H1 (cell line): ENCODE measurements around the gene RNF125. TPM values are rescaled to one million over a fixed set of nuclear protein-coding genes. Genes with fewer than 3 reads are reported as not detected.

ENCODE experiments used
- CTCF ChIA-PET: fragments of 300-600 bp; sonication (Branson Sonifier 250); formaldehyde crosslinking; loops from one replicate; lab custom pipeline; 2021; ENCODE audit not compliant: partially characterized antibody; lab: Charles Lee
- POLR2A ChIA-PET: fragments of 300-600 bp; sonication (Branson Sonifier 250); formaldehyde crosslinking; loops from one replicate; lab custom pipeline; 2021; ENCODE audit warnings: inconsistent platforms; ENCODE audit not compliant: partially characterized antibody; lab: Charles Lee
- DNase-seq, 2 experiments: peaks; one replicate each; pipeline versions ENCODE4 v3.0.0 to v3.0.0-alpha.2; 2010 to 2022; ENCODE audit warnings: low spot score in 2 of 2, low read depth in 1 of 2, mixed read lengths in 1 of 2
- FAIRE-seq: peaks from 2 replicates; lab custom pipeline; 2011; peaks lifted over from hg19 to GRCh38; lab: Jason Lieb, UNC
- H2AFZ ChIP-seq: 2 replicates; pipeline ENCODE4 v1.8.1; 2012; ENCODE audit warnings: low read length, inconsistent platforms
- H2AK5ac ChIP-seq: 2 replicates; pipeline ENCODE4 v1.6.1; 2013; ENCODE audit warnings: low read depth, low read length
- H2BK120ac ChIP-seq: replicated peaks from 2 replicates; pipeline ENCODE3; 2013; ENCODE audit warnings: low read depth, low read length, inconsistent platforms
- H2BK12ac ChIP-seq: 2 replicates; pipeline ENCODE4 v1.6.1; 2013; ENCODE audit warnings: low read depth, low read length
- H2BK15ac ChIP-seq: 2 replicates; pipeline ENCODE4 v1.6.1; 2013; ENCODE audit warnings: low read length
- H2BK20ac ChIP-seq: 2 replicates; pipeline ENCODE4 v1.6.1; 2013; ENCODE audit warnings: low read length
- H2BK5ac ChIP-seq: 2 replicates; pipeline ENCODE4 v1.6.1; 2013; ENCODE audit warnings: low read depth, low read length
- H3K14ac ChIP-seq: 2 replicates; pipeline ENCODE4 v1.6.1; 2013; ENCODE audit warnings: inconsistent platforms; ENCODE audit not compliant: insufficient read length
- H3K18ac ChIP-seq: 2 replicates; pipeline ENCODE4 v1.6.1; 2013; ENCODE audit warnings: low read length; ENCODE audit errors: extremely low read depth
- H3K23ac ChIP-seq: 2 replicates; pipeline ENCODE4 v1.6.1; 2013; ENCODE audit warnings: inconsistent platforms; ENCODE audit not compliant: insufficient read length
- H3K23me2 ChIP-seq: 2 replicates; pipeline ENCODE4 v1.6.1; 2013; ENCODE audit warnings: low read depth, low read length
- H3K27ac ChIP-seq: 2 replicates; pipeline ENCODE4 v1.6.1; 2011; ENCODE audit warnings: low read depth, low read length, inconsistent platforms
- H3K27me3 ChIP-seq, 4 experiments: replicated peaks in 1 of 4; 1 replicate in 1 of 4; 2 replicates in 3 of 4; pipeline versions ENCODE4 v1.6.1 to v1.8.1; 2011 to 2013; ENCODE audit warnings: low read length in 3 of 4, mild to moderate bottlenecking in 3 of 4, inconsistent platforms in 2 of 4, mixed read lengths in 2 of 4, moderate library complexity in 1 of 4; ENCODE audit not compliant: control insufficient read depth in 3 of 4, insufficient read depth in 3 of 4; ENCODE audit errors: extremely low read depth in 1 of 4
- H3K36me3 ChIP-seq, 4 experiments: 2 replicates each; pipeline versions ENCODE4 v1.6.1 to v1.8.1; 2011 to 2013; ENCODE audit warnings: mild to moderate bottlenecking in 4 of 4, low read length in 3 of 4, moderate library complexity in 2 of 4, control low read depth in 1 of 4, inconsistent platforms in 1 of 4; ENCODE audit not compliant: insufficient read depth in 4 of 4, control insufficient read depth in 2 of 4
- H3K4ac ChIP-seq: replicated peaks from 2 replicates; pipeline ENCODE3; 2013; ENCODE audit warnings: low read length, low read depth, mixed read lengths, inconsistent platforms; ENCODE audit not compliant: insufficient read length
- H3K4me1 ChIP-seq, 4 experiments: replicated peaks in 1 of 4; 1 replicate in 1 of 4; 2 replicates in 3 of 4; pipeline versions ENCODE4 v1.6.1 to v1.8.1; 2011 to 2013; ENCODE audit warnings: low read length in 3 of 4, inconsistent platforms in 2 of 4, mixed read lengths in 1 of 4; ENCODE audit not compliant: insufficient read depth in 4 of 4, control insufficient read depth in 3 of 4
- H3K4me2 ChIP-seq, 2 experiments: 2 replicates each; pipeline versions ENCODE4 v1.6.1 to v1.8.1; 2011 to 2013; ENCODE audit warnings: low read depth in 2 of 2, low read length in 2 of 2, control low read depth in 1 of 2, inconsistent platforms in 1 of 2, mild to moderate bottlenecking in 1 of 2; ENCODE audit not compliant: insufficient read depth in 1 of 2
- H3K4me3 ChIP-seq, 4 experiments: fragments of 200-600, 300-600 bp in 1 of 4; sonication (generic), shearing (Covaris generic), sonication (Bioruptor Twin) in 1 of 4; 2 replicates each; pipeline versions ENCODE4 v1.5.1 to v1.8.1; 2011 to 2016; ENCODE audit warnings: low read length in 4 of 4, low read depth in 3 of 4, control low read depth in 2 of 4, inconsistent platforms in 2 of 4, mild to moderate bottlenecking in 2 of 4, mixed read lengths in 1 of 4, moderate library complexity in 1 of 4; ENCODE audit not compliant: insufficient read depth in 2 of 4; ENCODE audit errors: extremely low read depth in 1 of 4
- H3K56ac ChIP-seq: replicated peaks from 2 replicates; pipeline ENCODE3; 2013; ENCODE audit warnings: low read depth, mild to moderate bottlenecking, mixed read lengths, low read length, inconsistent platforms; ENCODE audit not compliant: insufficient read length
- H3K79me1 ChIP-seq: 2 replicates; pipeline ENCODE4 v1.6.1; 2013; ENCODE audit warnings: low read depth, low read length, control low read depth
- H3K79me2 ChIP-seq, 2 experiments: 2 replicates each; pipeline versions ENCODE4 v1.6.1 to v1.8.1; 2012 to 2013; ENCODE audit warnings: low read length in 2 of 2, mild to moderate bottlenecking in 2 of 2, inconsistent platforms in 1 of 2; ENCODE audit not compliant: insufficient read depth in 2 of 2, control insufficient read depth in 1 of 2
- H3K9ac ChIP-seq, 4 experiments: replicated peaks in 1 of 4; 1 replicate in 1 of 4; 2 replicates in 3 of 4; pipeline versions ENCODE4 v1.6.1 to v1.8.1; 2011 to 2013; ENCODE audit warnings: low read depth in 3 of 4, low read length in 3 of 4, control low read depth in 2 of 4, mild to moderate bottlenecking in 2 of 4, moderate library complexity in 2 of 4, inconsistent platforms in 1 of 4; ENCODE audit errors: extremely low read depth in 1 of 4
- H3K9me3 ChIP-seq, 2 experiments: 2 replicates each; pipeline versions ENCODE4 v1.6.1 to v1.8.1; 2012 to 2013; ENCODE audit warnings: mild to moderate bottlenecking in 2 of 2, moderate library complexity in 2 of 2, control low read depth in 1 of 2, inconsistent platforms in 1 of 2, low read depth in 1 of 2, low read length in 1 of 2, mixed read lengths in 1 of 2; ENCODE audit not compliant: insufficient read depth in 2 of 2
- H4K20me1 ChIP-seq, 2 experiments: replicated peaks in 1 of 2; 2 replicates each; pipeline versions ENCODE3 to v1.8.1; 2011 to 2013; ENCODE audit warnings: inconsistent platforms in 2 of 2, low read length in 2 of 2, mild to moderate bottlenecking in 1 of 2; ENCODE audit not compliant: insufficient read depth in 2 of 2, control insufficient read depth in 1 of 2
- H4K5ac ChIP-seq: 2 replicates; pipeline ENCODE4 v1.6.1; 2013; ENCODE audit warnings: low read length, low read depth, mixed read lengths, inconsistent platforms; ENCODE audit not compliant: insufficient read length
- H4K8ac ChIP-seq: 2 replicates; pipeline ENCODE4 v1.8.0; 2013; ENCODE audit warnings: mild to moderate bottlenecking, moderate library complexity, low read length, inconsistent platforms; ENCODE audit not compliant: insufficient read depth; ENCODE audit errors: extremely low read depth
- H4K91ac ChIP-seq: replicated peaks from 2 replicates; pipeline ENCODE3; 2013; ENCODE audit warnings: low read length, mixed read lengths, inconsistent platforms; ENCODE audit not compliant: insufficient read length
- KDM4A ChIP-seq: IDR thresholded peaks from one replicate; pipeline ENCODE4 v1.7.1; 2012; ENCODE audit warnings: low read depth, mild to moderate bottlenecking, moderate library complexity, low read length, inconsistent platforms; ENCODE audit not compliant: severe bottlenecking
- POLR2AphosphoS5 ChIP-seq: IDR thresholded peaks from 2 replicates; pipeline ENCODE4 v1.6.1; 2011; ENCODE audit warnings: low read depth, low read length
- USF2 ChIP-seq: IDR thresholded peaks from 2 replicates; pipeline ENCODE4 v1.6.1; 2011; ENCODE audit warnings: low read length, improper control_type of control experiment
- WGBS, 2 experiments: shearing (Covaris generic) in 1 of 2; methylation state at CpG; one replicate each; pipeline versions ENCODE4 v1.1.6 to v1.1.7; 2013 to 2015; ENCODE audit warnings: low lambda C conversion rate in 2 of 2, mixed read lengths in 2 of 2, inconsistent platforms in 1 of 2, low coverage in 1 of 2, missing lambda C conversion rate in 1 of 2; ENCODE audit not compliant: insufficient replicate concordance in 2 of 2, insufficient coverage in 1 of 2, insufficient read length in 1 of 2; ENCODE audit errors: extremely low coverage in 1 of 2, missing lambda C conversion rate in 1 of 2; 5-methylcytosine and 5-hydroxymethylcytosine counted together
- polyA plus RNA-seq, 7 experiments: library from polyadenylated mRNA; depleted of rRNA in 3 of 7; stranded (reverse) in 5 of 7; unstranded in 2 of 7; fragments of >200 nt in 5 of 7; fragments of 200-250 nt in 2 of 7; gene quantifications; 1 replicate in 5 of 7; 2 replicates in 1 of 7; 4 replicates in 1 of 7; pipeline versions ENCODE4 v1.2.1 to v1.2.3, GENCODE V29; 2011 to 2013; ENCODE audit warnings: missing spikeins in 2 of 7, mixed read lengths in 2 of 7
- total RNA-seq: library from RNA; stranded (reverse); fragmentation: NEBNext Ultra II Directional; extraction: Animal tissue kit (Norgen Biotek cat#: 25700); gene quantifications from 2 replicates; pipeline ENCODE4 v1.2.1, GENCODE V29; 2021

The RNF125 gene
- total and polyA plus RNA-seq, 2 of the 8 experiments (the other 6 are each of a cell fraction or from before 2014, with no cell fraction given): 14.3 to 15.2 TPM

GRCh38 chr18:31973929-31974546, 44.6 kb upstream of the RNF125 start:
- no peaks in the 10 kb centered on the region for H3K79me1 ChIP-seq
- H3K27me3 ChIP-seq: no peaks in the 10 kb centered on the region
- no peak overlapping the region for H3K4me2 ChIP-seq
- H4K91ac ChIP-seq: no peak overlapping the region
- 95% methylated on average over 4 of the region's 4 CpGs; no CpG with 5 or more reads in 1 of the 2 experiments for WGBS, 2 experiments
- no peak overlapping the region for H2BK120ac ChIP-seq
- CTCF ChIA-PET: interaction anchor here (0.6 to 3.5 kb wide), 5 partner anchors 12 to 417 kb away, joined by 3 to 14 read pairs (median 5); no protein-coding TSS in a partner anchor
- H4K8ac ChIP-seq: no peak overlapping the region
- H3K36me3 ChIP-seq: no peaks in the 10 kb centered on the region
- H3K4ac ChIP-seq: no peak overlapping the region
- no peak overlapping the region for H3K14ac ChIP-seq
- H2AFZ ChIP-seq: 0 out of 2 replicates have a peak overlapping the region, but pooled peaks have one; percentile 35
- H2BK5ac ChIP-seq: no peak overlapping the region
- no peak overlapping the region for H2BK12ac ChIP-seq
- H3K4me3 ChIP-seq: no peak overlapping the region
- H3K9me3 ChIP-seq: no peaks in the 10 kb centered on the region
- FAIRE-seq: no peak
- POLR2A ChIA-PET: no interaction called here
- no peak overlapping the region for H4K5ac ChIP-seq
- no peak overlapping the region for H2BK15ac ChIP-seq
- TF ChIP-seq KDM4A (no peak), POLR2AphosphoS5 (no peak), USF2 (no peak)
- no peaks in the 10 kb centered on the region for H4K20me1 ChIP-seq
- H3K23ac ChIP-seq: no peak overlapping the region
- peaks cover 0 to 4% (median 0%) of the 10 kb centered on the region in 4 experiments; a peak in 1 of 7 replicates for H3K4me1 ChIP-seq
- no peaks in the 10 kb centered on the region for H3K79me2 ChIP-seq
- H3K56ac ChIP-seq: no peak overlapping the region
- DNase-seq: no peak
- no peaks in the 10 kb centered on the region for H3K23me2 ChIP-seq
- no peak overlapping the region for H2AK5ac ChIP-seq
- H3K27ac ChIP-seq: no peak overlapping the region
- no peak overlapping the region for H3K18ac ChIP-seq
- no peak overlapping the region for H3K9ac ChIP-seq
- H2BK20ac ChIP-seq: no peak overlapping the region
